GM19463 (cell line): ENCODE measurements around the gene EPN2.
"Not testable (repeated sequence)": the region's sequence is repeated elsewhere in the genome, so short reads cannot be mapped to it uniquely, and the experiment has no call there.

Experiments used
- ATAC-seq: cut with Tn5 transposase; IDR thresholded peaks from one replicate; pipeline ENCODE4 v1.9.1; 2021; ENCODE audit warnings: mild to moderate bottlenecking, moderate library complexity; ENCODE audit not compliant: unreplicated experiment

Gene EPN2

GRCh38 chr17:19237139-19237388 is at the start of gene EPN2:
EPN2 (plus strand) TSS chr17:19237366; CDS start chr17:19283120, 45,754 bp downstream.
- ATAC-seq = peak; percentile 65

- ATAC-seq = not testable (repeated sequence)
These were observed 49.0 kb upstream of the EPN2 start for GRCh38 chr17:19187883-19188869.

GRCh38 chr17:19188870-19189708 is 48.1 kb upstream of the EPN2 start:
- not testable (repeated sequence) for ATAC-seq

- not testable (repeated sequence) for ATAC-seq
These were observed 47.3 kb upstream of the EPN2 start for GRCh38 chr17:19189781-19190405.

- peak; percentile 91 for ATAC-seq
These were observed 40.6 kb upstream of the EPN2 start for GRCh38 chr17:19196382-19197204.

GRCh38 chr17:19202448-19202847 is 34.7 kb upstream of the EPN2 start:
- ATAC-seq = peak; percentile 60

- ATAC-seq = not testable (repeated sequence)
These were observed 33.7 kb upstream of the EPN2 start for GRCh38 chr17:19203429-19203828.

GRCh38 chr17:19215074-19215860 is 21.9 kb upstream of the EPN2 start:
- ATAC-seq = not testable (repeated sequence)

- peak; percentile 48 for ATAC-seq
These were observed 20.8 kb upstream of the EPN2 start for GRCh38 chr17:19216148-19216926.

- not testable (repeated sequence) for ATAC-seq
These were observed 18.3 kb upstream of the EPN2 start for GRCh38 chr17:19218914-19219313.

GRCh38 chr17:19219384-19219783 is 17.8 kb upstream of the EPN2 start:
- not testable (repeated sequence) for ATAC-seq

- not testable (repeated sequence) for ATAC-seq
These were observed 17.0 kb upstream of the EPN2 start for GRCh38 chr17:19220195-19220594.

GRCh38 chr17:19226610-19227588 is 10.3 kb upstream of the EPN2 start:
- not testable (repeated sequence) for ATAC-seq

- ATAC-seq = not testable (repeated sequence)
These were observed 2.5 kb upstream of the EPN2 start for GRCh38 chr17:19234676-19235075.

GRCh38 chr17:19236351-19237138 is 621 bp upstream of the EPN2 start:
- peak; percentile 29 for ATAC-seq

GRCh38 chr17:19237389-19238166 is 412 bp downstream of the EPN2 start:
- peak; percentile 53 for ATAC-seq
